ENCODE measurements around the gene SNN.

The SNN gene

DNA sequence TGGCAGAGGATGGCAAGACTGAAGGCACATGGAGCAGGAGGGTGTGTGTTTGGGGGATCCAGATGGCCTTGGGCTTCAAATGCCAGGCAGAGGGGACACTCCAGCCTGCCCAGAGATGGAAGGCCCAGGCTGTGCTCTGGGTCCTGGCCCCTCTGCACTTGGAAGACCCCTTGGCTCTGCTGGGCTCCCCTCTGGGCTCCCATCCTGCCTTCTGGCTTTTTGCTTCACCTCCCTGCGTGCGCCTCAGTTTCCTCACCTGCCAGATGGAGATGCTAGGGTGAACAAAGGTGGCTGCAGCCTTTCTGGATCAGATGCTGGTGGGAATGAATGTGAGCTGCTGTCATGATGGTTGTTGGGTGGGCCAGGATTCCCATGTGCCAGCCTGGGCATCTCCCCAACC is 3.0 kb downstream of the SNN start:
- TF ChIP-seq POLR2A (IDR thresholded peaks at IDR 0.05; ENCODE audit: low read depth, low read length) (no peak), POU2F2 (IDR thresholded peaks at IDR 0.05; ENCODE audit: low read depth, low read length) (no peak), SPI1 (IDR thresholded peaks at IDR 0.05; ENCODE audit: low read depth, low read length) (no peak), PAX5 (IDR thresholded peaks at IDR 0.05; ENCODE audit: insufficient read depth, low read length, severe bottlenecking) (no peak), POLR2AphosphoS5 (IDR thresholded peaks at IDR 0.05; ENCODE audit: low read depth, low read length) (no peak), TAF1 (IDR thresholded peaks at IDR 0.05; ENCODE audit: low read depth, low read length) (no peak)
- no peak for FAIRE-seq
- DNase-seq (ENCODE audit: insufficient read length, low spot score): no peak

DNA sequence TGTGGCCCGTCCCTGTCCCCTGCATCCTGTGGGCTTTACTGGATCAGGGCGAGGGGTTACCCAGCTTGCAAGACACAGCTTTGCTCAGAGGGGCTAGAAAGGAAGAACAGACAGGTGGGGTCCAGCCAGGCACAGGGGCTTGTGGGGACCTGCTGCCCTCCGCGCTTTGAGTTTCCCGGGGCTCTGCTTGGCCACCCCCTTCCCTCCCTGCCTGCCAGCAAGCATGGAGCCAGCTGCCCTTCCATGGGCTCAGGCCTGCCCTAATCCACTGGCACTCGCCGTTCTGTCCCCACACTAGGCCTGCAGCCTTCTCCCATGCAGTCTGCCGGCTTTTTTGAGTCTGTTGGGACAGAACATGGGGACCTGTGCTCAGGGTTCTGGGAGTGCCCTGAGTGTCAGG is 3.4 kb downstream of the SNN start:
- FAIRE-seq: no peak
- TF ChIP-seq TAF1 (IDR thresholded peaks at IDR 0.05; ENCODE audit: low read depth, low read length): no peak
- DNase-seq (ENCODE audit: insufficient read length, low spot score): no peak

DNA sequence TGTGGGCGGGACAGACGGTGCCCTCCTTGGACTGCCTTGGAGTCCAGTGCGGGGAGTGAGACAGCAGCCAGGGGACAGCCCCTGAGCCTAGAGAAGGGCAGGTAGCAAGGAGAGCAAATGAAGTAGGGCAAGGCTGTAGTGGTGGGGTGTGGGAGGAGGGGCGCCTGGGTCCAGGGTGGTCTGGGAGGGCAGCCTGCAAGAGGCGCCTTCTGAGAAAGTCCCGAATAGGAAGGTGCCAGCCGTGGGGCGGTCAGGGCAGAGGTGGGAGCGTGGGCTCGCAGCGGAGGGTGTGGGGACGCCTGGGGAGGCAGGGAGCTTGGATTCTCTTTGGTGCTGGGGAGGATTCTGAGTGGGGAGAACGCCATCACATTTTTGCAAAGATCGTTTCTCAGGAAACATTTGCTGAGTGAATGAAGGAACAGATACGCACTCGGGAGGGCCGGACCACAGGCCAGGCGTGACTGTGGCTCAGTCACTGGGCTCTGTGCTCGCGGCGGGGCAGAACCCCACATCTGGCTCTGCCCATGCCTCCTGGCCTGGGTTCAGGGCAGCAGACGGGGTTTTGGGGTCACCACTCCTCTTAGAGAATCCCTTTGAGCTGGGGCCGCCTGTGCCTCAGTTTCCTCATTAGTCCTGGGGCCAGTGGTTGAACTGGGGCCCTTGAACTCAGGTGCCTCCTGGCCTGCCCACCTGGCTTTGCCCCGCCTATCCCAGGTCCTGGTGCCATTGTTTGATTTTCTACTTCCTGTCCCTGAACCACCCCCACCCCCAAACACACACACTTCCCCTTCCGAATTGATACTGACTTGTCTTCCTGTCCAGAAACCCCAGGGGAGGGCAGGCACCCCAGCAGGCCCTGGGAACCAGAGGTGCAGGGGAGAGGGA is 4.2 kb downstream of the SNN start:
- DNase-seq (ENCODE audit: insufficient read length, low spot score) (peak; percentile 64), FAIRE-seq (peak; percentile 63)
- no peak for TF ChIP-seq PAX5 (IDR thresholded peaks at IDR 0.05; ENCODE audit: insufficient read depth, low read length, severe bottlenecking)
- TF ChIP-seq SPI1 (IDR thresholded peaks at IDR 0.05; ENCODE audit: low read depth, low read length): peak; percentile 81

DNA sequence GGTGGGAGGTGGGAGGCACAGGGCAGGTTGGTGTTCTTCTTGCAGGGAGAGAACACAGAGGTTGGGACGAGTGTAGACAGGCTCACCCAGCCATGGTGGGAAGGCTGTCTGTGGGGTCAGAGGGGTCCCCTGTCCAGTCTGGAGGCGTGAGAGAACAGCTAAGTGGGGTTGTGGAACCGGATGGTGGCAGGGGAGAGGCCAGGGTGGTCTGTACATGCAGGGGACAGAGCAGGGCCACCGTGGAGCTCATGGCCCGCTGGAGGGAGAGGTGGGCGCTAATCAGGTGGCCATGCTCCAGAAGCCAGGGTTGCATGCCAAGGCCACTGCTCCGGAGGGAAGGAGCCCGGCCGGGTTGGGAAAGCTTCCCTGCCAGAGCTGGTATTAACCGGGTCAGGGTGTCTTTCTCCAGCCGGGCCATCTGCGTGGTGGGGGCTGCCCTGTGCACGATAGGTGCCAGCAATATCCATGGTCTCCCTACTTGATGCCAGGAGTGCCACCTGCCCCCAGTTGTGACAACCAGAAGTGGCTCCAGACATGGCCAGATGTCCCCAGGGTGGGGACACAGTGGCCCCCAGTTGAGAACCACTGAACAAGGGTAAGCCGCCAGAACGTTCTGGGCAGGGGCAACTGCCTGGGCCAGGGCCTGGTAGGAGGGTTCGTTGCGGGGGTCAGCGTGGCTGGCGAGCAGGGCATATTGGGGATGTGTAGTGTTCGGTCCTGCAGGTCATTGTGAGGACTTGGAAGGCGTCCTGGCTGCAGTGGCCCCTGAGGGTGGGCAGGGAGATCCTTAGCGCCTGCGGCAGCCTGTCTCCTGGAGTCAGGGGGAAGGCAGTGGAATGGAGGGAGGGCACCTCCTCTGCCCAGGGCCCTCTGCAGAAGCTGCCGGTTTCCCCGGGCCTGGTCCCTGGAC is 5.1 kb downstream of the SNN start:
- DNase-seq (ENCODE audit: insufficient read length, low spot score) (no peak), FAIRE-seq (peak; percentile 80)
- TF ChIP-seq POLR2AphosphoS5 (IDR thresholded peaks at IDR 0.05; ENCODE audit: low read depth, low read length) (no peak), SPI1 (IDR thresholded peaks at IDR 0.05; ENCODE audit: low read depth, low read length) (no peak), TAF1 (IDR thresholded peaks at IDR 0.05; ENCODE audit: low read depth, low read length) (no peak), POU2F2 (IDR thresholded peaks at IDR 0.05; ENCODE audit: low read depth, low read length) (no peak), PAX5 (IDR thresholded peaks at IDR 0.05; ENCODE audit: insufficient read depth, low read length, severe bottlenecking) (no peak), POLR2A (IDR thresholded peaks at IDR 0.05; ENCODE audit: low read depth, low read length) (no peak)

DNA sequence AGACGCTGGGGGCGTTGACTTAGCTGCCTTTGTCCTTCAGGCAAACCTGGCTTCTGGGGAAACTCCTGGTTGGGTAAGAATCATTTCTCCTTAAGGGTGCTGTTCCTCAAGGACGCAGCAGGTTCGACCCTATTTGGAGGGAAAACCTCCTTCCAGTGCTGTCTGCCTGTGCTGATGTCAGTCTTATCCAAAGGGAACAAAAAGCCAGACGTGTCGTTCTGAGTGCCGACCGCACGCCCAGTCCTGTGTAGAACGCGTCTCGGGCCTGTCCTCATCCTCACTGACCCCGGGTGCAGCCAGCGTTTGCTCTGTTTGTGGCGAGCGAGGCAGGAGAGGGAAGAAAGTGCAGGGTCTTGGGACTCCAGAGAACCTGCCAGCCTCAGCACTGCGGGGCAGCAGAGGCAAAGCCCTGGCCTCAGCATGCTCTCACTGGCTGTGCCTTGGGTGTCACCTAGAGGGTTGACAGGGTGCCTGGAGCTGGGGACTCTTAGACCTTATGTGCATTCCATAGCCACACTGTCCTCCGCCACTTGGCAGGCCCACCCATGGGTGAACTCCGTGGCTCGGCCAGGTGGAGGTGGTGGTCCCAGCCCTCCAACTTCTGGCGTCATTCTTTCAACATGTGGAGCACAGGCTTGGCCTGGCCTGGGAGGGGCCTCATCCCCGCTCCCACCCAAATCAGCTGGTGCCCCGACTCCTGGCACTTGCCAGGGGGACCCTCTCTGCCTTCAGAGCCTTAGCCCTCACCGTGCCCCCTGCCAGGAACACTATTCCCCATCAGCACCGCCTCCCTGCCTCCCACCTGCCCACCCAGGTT is 6.0 kb downstream of the SNN start:
- FAIRE-seq (peak; percentile 9), DNase-seq (ENCODE audit: insufficient read length, low spot score) (no peak)
- no peak for TF ChIP-seq SPI1 (IDR thresholded peaks at IDR 0.05; ENCODE audit: low read depth, low read length)
- peak; percentile 7; the same call in 1 of the 2 replicates for TF ChIP-seq POLR2AphosphoS5 (IDR thresholded peaks at IDR 0.05; ENCODE audit: low read depth, low read length)

DNA sequence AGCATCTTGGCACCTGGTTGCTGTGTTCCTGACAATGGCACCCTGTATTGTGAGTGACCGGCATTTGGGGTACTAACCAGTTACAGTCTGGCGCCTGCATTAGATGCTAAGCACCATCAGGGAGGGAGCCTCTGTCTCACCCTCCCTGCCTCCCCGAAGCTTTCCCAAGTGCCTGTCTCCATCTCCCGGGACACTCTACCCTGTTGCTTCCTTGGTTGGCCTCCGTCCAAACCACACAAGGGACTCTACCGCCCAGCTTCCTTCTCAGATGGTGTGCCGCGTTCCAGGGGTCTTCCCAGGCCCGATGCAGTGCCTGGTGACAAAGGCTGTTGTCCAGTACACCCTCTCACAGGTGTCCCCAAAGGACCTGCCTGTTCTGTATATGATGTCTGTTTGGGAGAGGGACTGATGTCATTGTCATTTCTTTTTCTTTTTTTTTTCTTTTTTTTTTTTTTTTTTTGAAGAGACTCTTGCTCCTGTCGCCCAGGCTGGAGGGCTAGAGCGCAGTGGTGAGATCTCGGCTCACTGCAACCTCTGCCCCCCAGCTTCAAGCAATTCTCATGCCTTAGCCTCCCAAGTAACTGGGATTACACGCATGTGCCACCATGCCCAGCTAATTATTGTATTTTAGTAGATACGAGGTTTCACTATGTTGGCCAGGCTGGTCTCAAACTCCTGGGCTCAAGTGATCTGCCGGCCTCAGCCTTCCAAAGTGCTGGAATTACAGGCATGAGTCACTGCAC is 6.7 kb downstream of the SNN start:
- no peak for FAIRE-seq
- TF ChIP-seq POU2F2 (IDR thresholded peaks at IDR 0.05; ENCODE audit: low read depth, low read length): no peak
- no peak for TF ChIP-seq SPI1 (IDR thresholded peaks at IDR 0.05; ENCODE audit: low read depth, low read length)
- TF ChIP-seq TAF1 (IDR thresholded peaks at IDR 0.05; ENCODE audit: low read depth, low read length): no peak

DNA sequence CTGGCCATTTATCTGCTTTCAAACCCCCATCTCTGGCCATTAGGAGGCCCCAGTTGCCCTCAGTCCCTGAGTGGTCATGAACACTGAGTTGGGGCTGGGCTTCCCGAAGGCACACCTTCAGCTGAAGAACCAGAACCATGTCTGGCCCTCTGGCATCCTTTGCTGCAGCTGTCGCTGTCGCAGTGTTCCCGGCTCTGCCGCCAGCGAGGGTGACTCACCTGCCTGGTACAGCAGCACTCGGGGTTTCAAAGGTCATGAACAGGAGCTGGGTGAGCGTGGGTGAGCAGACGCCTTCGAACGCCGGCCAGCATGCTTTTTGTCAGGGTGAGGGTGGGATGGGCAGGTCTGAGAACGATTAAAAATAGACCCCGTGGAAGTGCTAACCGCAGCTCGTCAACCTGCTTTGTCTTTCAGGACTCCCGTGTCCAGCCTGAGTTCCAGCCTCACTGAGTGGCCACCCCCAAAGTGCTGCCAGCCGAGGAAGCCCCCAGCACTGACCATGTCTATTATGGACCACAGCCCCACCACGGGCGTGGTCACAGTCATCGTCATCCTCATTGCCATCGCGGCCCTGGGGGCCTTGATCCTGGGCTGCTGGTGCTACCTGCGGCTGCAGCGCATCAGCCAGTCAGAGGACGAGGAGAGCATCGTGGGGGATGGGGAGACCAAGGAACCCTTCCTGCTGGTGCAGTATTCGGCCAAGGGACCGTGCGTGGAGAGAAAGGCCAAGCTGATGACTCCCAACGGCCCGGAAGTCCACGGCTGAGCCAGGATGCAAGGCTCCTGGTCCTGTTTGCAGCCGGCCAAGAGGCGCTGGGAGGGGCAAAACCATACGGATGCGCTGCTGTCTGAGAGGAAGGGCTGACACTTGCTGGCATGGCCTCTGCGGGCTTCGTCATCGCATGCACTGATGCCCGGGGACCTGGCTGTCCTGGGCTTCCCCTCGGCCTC is 7.6 kb downstream of the SNN start:
- no peak; the same call in 1 of the 2 replicates for TF ChIP-seq POLR2A (IDR thresholded peaks at IDR 0.05; ENCODE audit: low read depth, low read length)
- no peak for TF ChIP-seq SPI1 (IDR thresholded peaks at IDR 0.05; ENCODE audit: low read depth, low read length)
- TF ChIP-seq PAX5 (IDR thresholded peaks at IDR 0.05; ENCODE audit: insufficient read depth, low read length, severe bottlenecking): no peak
- no peak for TF ChIP-seq POU2F2 (IDR thresholded peaks at IDR 0.05; ENCODE audit: low read depth, low read length)
- TF ChIP-seq POLR2AphosphoS5 (IDR thresholded peaks at IDR 0.05; ENCODE audit: low read depth, low read length): no peak; the same call in 1 of the 2 replicates
- TF ChIP-seq TAF1 (IDR thresholded peaks at IDR 0.05; ENCODE audit: low read depth, low read length): no peak
- FAIRE-seq: no peak
- no peak for DNase-seq (ENCODE audit: insufficient read length, low spot score)

More for the DNA sequence above, 6.7 kb downstream of the SNN start:
- DNase-seq (ENCODE audit: insufficient read length, low spot score): no peak

DNA sequence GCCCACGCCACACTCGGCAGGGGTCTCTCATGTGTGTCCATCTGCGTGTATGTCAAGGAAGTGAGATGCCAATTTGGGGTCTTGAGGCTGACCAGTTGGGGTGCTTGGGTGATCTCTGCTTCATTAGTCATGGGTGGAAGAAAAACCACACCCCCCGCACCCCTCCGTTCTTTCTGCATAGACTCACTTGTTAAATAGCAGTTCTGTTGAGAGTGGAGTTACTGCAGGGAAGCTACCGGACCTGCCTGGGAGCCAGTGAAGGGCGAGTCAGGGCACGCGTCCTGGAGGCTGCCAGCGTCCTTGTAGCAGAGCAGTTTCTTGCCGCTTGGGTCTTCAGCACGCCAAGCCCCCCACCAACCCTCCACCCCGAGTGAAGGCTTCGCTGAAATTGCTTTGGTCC is 8.5 kb downstream of the SNN start:
- TF ChIP-seq TAF1 (IDR thresholded peaks at IDR 0.05; ENCODE audit: low read depth, low read length): 0 out of 2 replicates have a peak, but pooled peaks have one; percentile 17
- TF ChIP-seq POLR2A (IDR thresholded peaks at IDR 0.05; ENCODE audit: low read depth, low read length): no peak
- TF ChIP-seq POLR2AphosphoS5 (IDR thresholded peaks at IDR 0.05; ENCODE audit: low read depth, low read length): peak; percentile 5; the same call in 1 of the 2 replicates
- TF ChIP-seq PAX5 (IDR thresholded peaks at IDR 0.05; ENCODE audit: insufficient read depth, low read length, severe bottlenecking): no peak
- TF ChIP-seq SPI1 (IDR thresholded peaks at IDR 0.05; ENCODE audit: low read depth, low read length): no peak
- 0 out of 2 replicates have a peak, but pooled peaks have one; percentile 38 for TF ChIP-seq POU2F2 (IDR thresholded peaks at IDR 0.05; ENCODE audit: low read depth, low read length)
- DNase-seq (ENCODE audit: insufficient read length, low spot score) (no peak), FAIRE-seq (peak; percentile 71)
